C4-2B (cell line): ENCODE results near the gene OBP2A.

Source experiments
- H3K27ac ChIP-seq: fragments of 450-650 bp; 2 replicates; pipeline ENCODE4 v1.5.1; 2017
- CTCF ChIP-seq: fragments of 450-650 bp; conservative IDR thresholded peaks from 2 replicates; pipeline ENCODE4 v1.5.1; 2017; ENCODE audit warnings: mild to moderate bottlenecking
- ZFX ChIP-seq: fragments of 450-650 bp; IDR thresholded peaks from 2 replicates; pipeline ENCODE4 v1.6.1; 2017

The OBP2A gene

GRCh38 chr9:135559606-135560005 lies 13.7 kb downstream of the OBP2A start:
- no peak for TF ChIP-seq CTCF
- no peak for TF ChIP-seq ZFX
- no peak overlapping the region for H3K27ac ChIP-seq

- H3K27ac ChIP-seq = no peak within 1 kb of the TSS
- TF ChIP-seq ZFX (no peak), CTCF (no peak)
Measured at GRCh38 chr9:135561391-135562234, 15.7 kb downstream of the OBP2A start, which contains the start of gene PAEP. TSS of gene PAEP (plus strand) at chr9:135561756.

GRCh38 chr9:135562235-135562745 lies 16.4 kb downstream of the OBP2A start:
- H3K27ac ChIP-seq = no peak overlapping the region
- no peak for TF ChIP-seq CTCF

GRCh38 chr9:135563039-135563476 lies 17.1 kb downstream of the OBP2A start:
- H3K27ac ChIP-seq = no peak overlapping the region
- no peak for TF ChIP-seq CTCF
- TF ChIP-seq ZFX = no peak

GRCh38 chr9:135563858-135564257 lies 17.9 kb downstream of the OBP2A start:
- H3K27ac ChIP-seq = no peak overlapping the region
- TF ChIP-seq CTCF (no peak), ZFX (no peak)

GRCh38 chr9:135565141-135565628 lies 19.3 kb downstream of the OBP2A start:
- no peak overlapping the region for H3K27ac ChIP-seq
- no peak for TF ChIP-seq ZFX

GRCh38 chr9:135565636-135566035 lies 19.7 kb downstream of the OBP2A start:
- H3K27ac ChIP-seq = no peak overlapping the region
- no peak for TF ChIP-seq ZFX

GRCh38 chr9:135566552-135566951 lies 20.6 kb downstream of the OBP2A start:
- H3K27ac ChIP-seq = no peak overlapping the region
- TF ChIP-seq ZFX = no peak
- TF ChIP-seq CTCF = no peak
